IPS-20b (cell line): ENCODE measurements around the gene GLRX2.

Experiments
- H3K27ac ChIP-seq: one replicate; pipeline ENCODE4 v1.5.1; 2013; ENCODE audit warnings: low read length
- H3K27me3 ChIP-seq: 2 replicates; pipeline ENCODE4 v1.6.1; 2013; ENCODE audit warnings: mild to moderate bottlenecking, low read length, inconsistent platforms; ENCODE audit not compliant: insufficient read depth
- H3K36me3 ChIP-seq: 2 replicates; pipeline ENCODE4 v1.6.1; 2013; ENCODE audit warnings: low read depth, mild to moderate bottlenecking, inconsistent platforms, low read length, moderate library complexity; ENCODE audit not compliant: insufficient read depth
- H3K4me1 ChIP-seq: 2 replicates; pipeline ENCODE4 v1.6.1; 2013; ENCODE audit warnings: mild to moderate bottlenecking, control low read depth, inconsistent platforms, low read length, moderate library complexity; ENCODE audit not compliant: insufficient read depth
- H3K4me3 ChIP-seq: 2 replicates; pipeline ENCODE4 v1.5.1; 2013; ENCODE audit warnings: mild to moderate bottlenecking, low read length, inconsistent platforms
- H3K9ac ChIP-seq: 2 replicates; pipeline ENCODE4 v1.6.1; 2013; ENCODE audit warnings: low read depth, mild to moderate bottlenecking, inconsistent platforms, low read length, moderate library complexity
- H3K9me3 ChIP-seq: 2 replicates; pipeline ENCODE4 v1.6.1; 2013; ENCODE audit warnings: mild to moderate bottlenecking, low read depth, low read length, inconsistent platforms; ENCODE audit not compliant: insufficient read depth

The GLRX2 gene

GRCh38 chr1:193085263-193085662, 20.0 kb downstream of the GLRX2 start:
- H3K27ac ChIP-seq: no peak overlapping the region
- H3K9ac ChIP-seq: no peak overlapping the region
- H3K36me3 ChIP-seq: peaks cover 68% of the 10 kb centered on the region
- H3K9me3 ChIP-seq: no peaks in the 10 kb centered on the region
- H3K4me1 ChIP-seq: no peaks in the 10 kb centered on the region
- no peak overlapping the region for H3K4me3 ChIP-seq
- no peaks in the 10 kb centered on the region for H3K27me3 ChIP-seq

GRCh38 chr1:193083365-193084088, 21.7 kb downstream of the GLRX2 start:
- Histone ChIP-seq H3K4me1 (no peaks in the 10 kb centered on the region), H3K4me3 (no peak overlapping the region), H3K27ac (no peak overlapping the region), H3K9me3 (no peaks in the 10 kb centered on the region), H3K27me3 (no peaks in the 10 kb centered on the region), H3K36me3 (peaks cover 82% of the 10 kb centered on the region), H3K9ac (no peak overlapping the region)

GRCh38 chr1:193079187-193079586, 26.0 kb downstream of the GLRX2 start:
- Histone ChIP-seq H3K9me3 (no peaks in the 10 kb centered on the region), H3K27ac (no peak overlapping the region), H3K9ac (no peak overlapping the region), H3K36me3 (peaks cover 82% of the 10 kb centered on the region), H3K4me3 (no peak overlapping the region), H3K27me3 (no peaks in the 10 kb centered on the region), H3K4me1 (no peaks in the 10 kb centered on the region)

- Histone ChIP-seq H3K27ac (no peak overlapping the region), H3K27me3 (no peaks in the 10 kb centered on the region), H3K4me1 (no peaks in the 10 kb centered on the region), H3K9ac (no peak overlapping the region), H3K9me3 (no peaks in the 10 kb centered on the region), H3K36me3 (peaks cover 75% of the 10 kb centered on the region), H3K4me3 (no peak overlapping the region)
These were observed 27.2 kb downstream of the GLRX2 start for GRCh38 chr1:193077991-193078390.

- H3K27ac ChIP-seq: no peak overlapping the region
- H3K4me1 ChIP-seq: peaks cover 5% of the 10 kb centered on the region
- peaks cover 28% of the 10 kb centered on the region; the same call in 1 of the 2 replicates for H3K36me3 ChIP-seq
- no peak overlapping the region for H3K4me3 ChIP-seq
- no peaks in the 10 kb centered on the region for H3K27me3 ChIP-seq
- no peak overlapping the region for H3K9ac ChIP-seq
- H3K9me3 ChIP-seq: no peaks in the 10 kb centered on the region
These were observed 34.3 kb downstream of the GLRX2 start for GRCh38 chr1:193070942-193071341.

- Histone ChIP-seq H3K27ac (no peak overlapping the region), H3K27me3 (no peaks in the 10 kb centered on the region), H3K4me3 (no peak overlapping the region), H3K36me3 (peaks cover 23% of the 10 kb centered on the region; the same call in 1 of the 2 replicates), H3K9ac (no peak overlapping the region), H3K9me3 (no peaks in the 10 kb centered on the region), H3K4me1 (peaks cover 5% of the 10 kb centered on the region)
These were observed 34.8 kb downstream of the GLRX2 start for GRCh38 chr1:193070386-193070753.

- Histone ChIP-seq H3K4me3 (no peak overlapping the region), H3K27me3 (no peaks in the 10 kb centered on the region), H3K9ac (no peak overlapping the region), H3K4me1 (peaks cover 5% of the 10 kb centered on the region), H3K27ac (no peak overlapping the region), H3K36me3 (peaks cover 23% of the 10 kb centered on the region; the same call in 1 of the 2 replicates), H3K9me3 (no peaks in the 10 kb centered on the region)
These were observed 35.3 kb downstream of the GLRX2 start for GRCh38 chr1:193069748-193070385.

GRCh38 chr1:193068013-193068412, 37.2 kb downstream of the GLRX2 start:
- Histone ChIP-seq H3K36me3 (peaks cover 19% of the 10 kb centered on the region; the same call in 1 of the 2 replicates), H3K27ac (no peak overlapping the region), H3K27me3 (no peaks in the 10 kb centered on the region), H3K9me3 (no peaks in the 10 kb centered on the region), H3K4me1 (peaks cover 5% of the 10 kb centered on the region), H3K4me3 (no peak overlapping the region), H3K9ac (no peak overlapping the region)

GRCh38 chr1:193066606-193067005, 38.6 kb downstream of the GLRX2 start:
- H3K27ac ChIP-seq: no peak overlapping the region
- peaks cover 5% of the 10 kb centered on the region for H3K4me1 ChIP-seq
- no peak overlapping the region for H3K4me3 ChIP-seq
- H3K9me3 ChIP-seq: no peaks in the 10 kb centered on the region
- H3K27me3 ChIP-seq: no peaks in the 10 kb centered on the region
- H3K36me3 ChIP-seq: peaks cover 14% of the 10 kb centered on the region; the same call in 1 of the 2 replicates
- no peak overlapping the region for H3K9ac ChIP-seq

GRCh38 chr1:193065954-193066353, 39.3 kb downstream of the GLRX2 start:
- no peak overlapping the region for H3K27ac ChIP-seq
- peaks cover 5% of the 10 kb centered on the region for H3K4me1 ChIP-seq
- no peaks in the 10 kb centered on the region for H3K9me3 ChIP-seq
- no peaks in the 10 kb centered on the region for H3K27me3 ChIP-seq
- no peak overlapping the region for H3K4me3 ChIP-seq
- peaks cover 9% of the 10 kb centered on the region; the same call in 1 of the 2 replicates for H3K36me3 ChIP-seq
- no peak overlapping the region for H3K9ac ChIP-seq

GRCh38 chr1:193062698-193063463, 42.3 kb downstream of the GLRX2 start:
- no peak overlapping the region for H3K27ac ChIP-seq
- H3K4me3 ChIP-seq: no peak overlapping the region
- H3K9me3 ChIP-seq: no peaks in the 10 kb centered on the region
- peaks cover 5% of the 10 kb centered on the region; the same call in 1 of the 2 replicates for H3K4me1 ChIP-seq
- no peak overlapping the region for H3K9ac ChIP-seq
- no peaks in the 10 kb centered on the region for H3K27me3 ChIP-seq
- H3K36me3 ChIP-seq: no peaks in the 10 kb centered on the region
